Vagina (tissue), 2 donors: ENCODE results near the gene SERP2. TPM values are rescaled to one million over a fixed set of nuclear protein-coding genes. Genes with fewer than 3 reads are reported as not detected.

Experiments used
- DNase-seq, 2 donors: peaks; one replicate each; pipeline ENCODE4 v3.0.0-alpha.2; 2017; ENCODE audit errors: extremely low spot score in 2 of 2
- H3K27ac ChIP-seq: fragments of 200-600 bp; sonication (generic); one replicate; pipeline ENCODE4 v1.5.1; 2019
- H3K27me3 ChIP-seq: fragments of 200-600 bp; sonication (generic); one replicate; pipeline ENCODE4 v1.5.1; 2019
- H3K36me3 ChIP-seq, 2 donors: fragments of 200-600 bp; sonication (generic); one replicate each; pipeline ENCODE4 v1.5.1; 2017 to 2019
- H3K4me1 ChIP-seq: fragments of 200-600 bp; sonication (generic); one replicate; pipeline ENCODE4 v1.5.1; 2019
- H3K4me3 ChIP-seq, 2 donors: fragments of 200-600 bp; sonication (generic); 1 replicate in 1 of 2; 2 replicates in 1 of 2; pipeline ENCODE4 v1.5.1; 2016 to 2019
- H3K9me3 ChIP-seq: fragments of 200-600 bp; sonication (generic); one replicate; pipeline ENCODE4 v1.5.1; 2019
- CTCF ChIP-seq, 3 experiments: fragments of 450-650 bp in 2 of 3; fragments of 200-600 bp in 1 of 3; sonication (generic) in 1 of 3; IDR thresholded peaks; one replicate each; pipeline ENCODE4 v1.5.1; 2017 to 2019; ENCODE audit warnings: antibody characterized with exemption in 3 of 3, mild to moderate bottlenecking in 2 of 3, moderate library complexity in 2 of 3
- POLR2A ChIP-seq, 2 donors: fragments of 450-650 bp; IDR thresholded peaks; one replicate each; pipeline ENCODE4 v1.6.1; 2017; ENCODE audit warnings: antibody characterized with exemption in 2 of 2, mild to moderate bottlenecking in 2 of 2, moderate library complexity in 2 of 2
- POLR2AphosphoS5 ChIP-seq, 2 donors: sonication (generic); formaldehyde crosslinking; IDR thresholded peaks; one replicate each; pipeline ENCODE4 v1.9.0; 2017; ENCODE audit warnings: antibody characterized with exemption in 2 of 2, mild to moderate bottlenecking in 2 of 2, low read depth in 1 of 2; ENCODE audit not compliant: insufficient read depth in 1 of 2
- intact Hi-C: fragments of 100-400 bp; cut with DNase I; formaldehyde crosslinking; loops from one replicate; pipeline ENCODE4 v1.15.1; 2023
- total RNA-seq: library from RNA; depleted of rRNA; stranded (reverse); fragments of >200 nt; gene quantifications from one replicate; pipeline ENCODE4 v1.2.3, GENCODE V29; 2016

SERP2 gene
- total RNA-seq, 1 donor from 2014 or later: 13.8 TPM

- Histone ChIP-seq H3K4me1 (no peaks in the 10 kb centered on the region), H3K4me3 (no peak overlapping the region)
- TF ChIP-seq POLR2AphosphoS5 (IDR thresholded peaks at IDR 0.05; ENCODE audit: insufficient read depth in 1 of 2, low read depth in 1 of 2): no peak
- TF ChIP-seq POLR2A (IDR thresholded peaks at IDR 0.05): no peak
- no peak for TF ChIP-seq CTCF (IDR thresholded peaks at IDR 0.05)
These were observed 7.0 kb downstream of the SERP2 start for GRCh38 chr13:44380404-44381165.

GRCh38 chr13:44382635-44383145 lies 9.1 kb downstream of the SERP2 start:
- H3K36me3 ChIP-seq: peaks cover 0 to 6% of the 10 kb centered on the region in 2 donors
- H3K27me3 ChIP-seq: no peaks in the 10 kb centered on the region
- intact Hi-C loops: no loop called here
- DNase-seq: no peak
- TF ChIP-seq POLR2AphosphoS5 (IDR thresholded peaks at IDR 0.05; ENCODE audit: insufficient read depth in 1 of 2, low read depth in 1 of 2) (no peak), CTCF (IDR thresholded peaks at IDR 0.05) (no peak), POLR2A (IDR thresholded peaks at IDR 0.05) (no peak)
- H3K27ac ChIP-seq: no peak overlapping the region
- no peak overlapping the region for H3K4me3 ChIP-seq
- no peaks in the 10 kb centered on the region for H3K9me3 ChIP-seq
- H3K4me1 ChIP-seq: no peaks in the 10 kb centered on the region

More at GRCh38 chr13:44380404-44381165, 7.0 kb downstream of the SERP2 start:
- H3K9me3 ChIP-seq: no peaks in the 10 kb centered on the region
- H3K27ac ChIP-seq: no peak overlapping the region
- H3K36me3 ChIP-seq: peaks cover 0 to 6% of the 10 kb centered on the region in 2 donors
- intact Hi-C loops: no loop called here
- H3K27me3 ChIP-seq: no peaks in the 10 kb centered on the region
- DNase-seq: no peak

- no peak for TF ChIP-seq CTCF (IDR thresholded peaks at IDR 0.05)
- no peak for TF ChIP-seq POLR2AphosphoS5 (IDR thresholded peaks at IDR 0.05; ENCODE audit: insufficient read depth in 1 of 2, low read depth in 1 of 2)
- TF ChIP-seq POLR2A (IDR thresholded peaks at IDR 0.05): no peak
- DNase-seq: no peak
- Histone ChIP-seq H3K4me3 (no peak overlapping the region), H3K4me1 (no peaks in the 10 kb centered on the region), H3K27ac (no peak overlapping the region), H3K36me3 (peaks cover 0 to 6% of the 10 kb centered on the region in 2 donors), H3K27me3 (no peaks in the 10 kb centered on the region), H3K9me3 (no peaks in the 10 kb centered on the region)
- intact Hi-C loops: no loop called here
These were observed 10.3 kb downstream of the SERP2 start for GRCh38 chr13:44383945-44384344.

GRCh38 chr13:44384778-44385177 lies 11.2 kb downstream of the SERP2 start:
- Histone ChIP-seq H3K4me1 (peaks cover under 1% of the 10 kb centered on the region), H3K27me3 (no peaks in the 10 kb centered on the region), H3K36me3 (peaks cover 0 to 5% of the 10 kb centered on the region in 2 donors), H3K27ac (no peak overlapping the region), H3K4me3 (no peak overlapping the region), H3K9me3 (no peaks in the 10 kb centered on the region)
- DNase-seq: no peak
- intact Hi-C loops: loop anchor here (1.0 kb wide), 1 partner anchor 30 kb away; no protein-coding TSS in a partner anchor
- TF ChIP-seq POLR2AphosphoS5 (IDR thresholded peaks at IDR 0.05; ENCODE audit: insufficient read depth in 1 of 2, low read depth in 1 of 2) (no peak), POLR2A (IDR thresholded peaks at IDR 0.05) (no peak), CTCF (IDR thresholded peaks at IDR 0.05) (no peak)

GRCh38 chr13:44385401-44385800 lies 11.8 kb downstream of the SERP2 start:
- peaks cover 6% of the 10 kb centered on the region for H3K4me1 ChIP-seq
- intact Hi-C loops: loop anchor here (1.0 kb wide), 1 partner anchor 29 kb away; no protein-coding TSS in a partner anchor
- H3K27me3 ChIP-seq: no peaks in the 10 kb centered on the region
- no peaks in the 10 kb centered on the region for H3K9me3 ChIP-seq
- no peaks in the 10 kb centered on the region for H3K36me3 ChIP-seq
- no peak for DNase-seq
- TF ChIP-seq POLR2AphosphoS5 (IDR thresholded peaks at IDR 0.05; ENCODE audit: insufficient read depth in 1 of 2, low read depth in 1 of 2) (no peak), CTCF (IDR thresholded peaks at IDR 0.05) (no peak), POLR2A (IDR thresholded peaks at IDR 0.05) (no peak)
- no peak overlapping the region for H3K27ac ChIP-seq
- H3K4me3 ChIP-seq: no peak overlapping the region
